A204.1 (cell line): ENCODE results near the gene ABCA1.
"Not testable (repeated sequence)": the region's sequence is repeated elsewhere in the genome, so short reads cannot be mapped to it uniquely, and the experiment has no call there.

ENCODE experiments used
- FAIRE-seq: peaks from 2 replicates; lab custom pipeline; 2012; peaks lifted over from hg19 to GRCh38; lab: Jason Lieb, UNC

The ABCA1 gene

GRCh38 chr9:104906441-104907277, 21.3 kb downstream of the ABCA1 start:
- FAIRE-seq: no peak

- FAIRE-seq: no peak
These were observed 22.0 kb downstream of the ABCA1 start for GRCh38 chr9:104905931-104906330.

- FAIRE-seq: no peak
These were observed 22.6 kb downstream of the ABCA1 start for GRCh38 chr9:104905153-104905901.

GRCh38 chr9:104903609-104904008, 24.3 kb downstream of the ABCA1 start:
- no peak for FAIRE-seq

- FAIRE-seq: no peak
These were observed 27.1 kb downstream of the ABCA1 start for GRCh38 chr9:104900871-104901270.

GRCh38 chr9:104900324-104900723, 27.6 kb downstream of the ABCA1 start:
- no peak for FAIRE-seq

- no peak for FAIRE-seq
These were observed 28.2 kb downstream of the ABCA1 start for GRCh38 chr9:104899759-104900247.

- not testable (repeated sequence) for FAIRE-seq
These were observed 29.6 kb downstream of the ABCA1 start for GRCh38 chr9:104898376-104898775.

- no peak for FAIRE-seq
These were observed 31.8 kb downstream of the ABCA1 start for GRCh38 chr9:104896131-104896530.

GRCh38 chr9:104895572-104895971, 32.4 kb downstream of the ABCA1 start:
- no peak for FAIRE-seq

GRCh38 chr9:104892701-104893100, 35.3 kb downstream of the ABCA1 start:
- FAIRE-seq: no peak

- FAIRE-seq: no peak
These were observed 37.6 kb downstream of the ABCA1 start for GRCh38 chr9:104890433-104890770.

- FAIRE-seq: no peak
These were observed 41.9 kb downstream of the ABCA1 start for GRCh38 chr9:104885818-104886709.

GRCh38 chr9:104883169-104883568, 44.8 kb downstream of the ABCA1 start:
- no peak for FAIRE-seq

- no peak for FAIRE-seq
These were observed 45.4 kb downstream of the ABCA1 start for GRCh38 chr9:104882566-104882965.

GRCh38 chr9:104882086-104882485, 45.9 kb downstream of the ABCA1 start:
- no peak for FAIRE-seq

- no peak for FAIRE-seq
These were observed 48.2 kb downstream of the ABCA1 start for GRCh38 chr9:104879555-104880309.

GRCh38 chr9:104876587-104876986, 51.4 kb downstream of the ABCA1 start:
- FAIRE-seq: no peak

GRCh38 chr9:104875897-104876296, 52.1 kb downstream of the ABCA1 start:
- FAIRE-seq: no peak

- FAIRE-seq: no peak
These were observed 52.6 kb downstream of the ABCA1 start for GRCh38 chr9:104875320-104875719.

- FAIRE-seq: no peak
These were observed 54.5 kb downstream of the ABCA1 start for GRCh38 chr9:104873489-104873850.
